ENCODE measurements around the gene TRABD2B. TPM values are rescaled to one million over a fixed set of nuclear protein-coding genes. Genes with fewer than 3 reads are reported as not detected.

The TRABD2B gene
- polyA plus RNA-seq, 1 experiment, result not detected

DNA sequence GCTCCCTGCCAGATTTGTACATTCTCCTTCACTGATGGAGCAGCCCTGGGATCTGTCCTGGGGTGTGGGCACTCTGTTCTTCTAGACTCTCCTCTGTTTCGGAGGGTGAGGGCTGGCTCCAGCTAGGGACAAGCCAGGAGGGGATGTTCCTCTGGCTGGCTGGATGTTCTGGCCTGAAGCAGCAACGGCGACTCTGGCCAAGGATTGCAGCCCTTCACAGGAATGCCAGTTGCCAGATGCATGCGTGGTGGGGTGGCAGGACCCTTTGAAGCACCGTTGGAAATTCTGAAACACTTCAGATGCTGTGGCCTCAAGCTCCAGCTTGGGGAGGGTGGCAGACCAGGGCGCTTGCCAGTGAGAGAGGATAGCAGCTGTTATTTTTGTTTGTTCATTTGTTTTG, 210.9 kb downstream of the TRABD2B start:
- H3K27me3 ChIP-seq (ENCODE audit: control insufficient read depth, insufficient read depth, low read length), result no peaks in the 10 kb centered on the region
- TF ChIP-seq, protein P1, sequence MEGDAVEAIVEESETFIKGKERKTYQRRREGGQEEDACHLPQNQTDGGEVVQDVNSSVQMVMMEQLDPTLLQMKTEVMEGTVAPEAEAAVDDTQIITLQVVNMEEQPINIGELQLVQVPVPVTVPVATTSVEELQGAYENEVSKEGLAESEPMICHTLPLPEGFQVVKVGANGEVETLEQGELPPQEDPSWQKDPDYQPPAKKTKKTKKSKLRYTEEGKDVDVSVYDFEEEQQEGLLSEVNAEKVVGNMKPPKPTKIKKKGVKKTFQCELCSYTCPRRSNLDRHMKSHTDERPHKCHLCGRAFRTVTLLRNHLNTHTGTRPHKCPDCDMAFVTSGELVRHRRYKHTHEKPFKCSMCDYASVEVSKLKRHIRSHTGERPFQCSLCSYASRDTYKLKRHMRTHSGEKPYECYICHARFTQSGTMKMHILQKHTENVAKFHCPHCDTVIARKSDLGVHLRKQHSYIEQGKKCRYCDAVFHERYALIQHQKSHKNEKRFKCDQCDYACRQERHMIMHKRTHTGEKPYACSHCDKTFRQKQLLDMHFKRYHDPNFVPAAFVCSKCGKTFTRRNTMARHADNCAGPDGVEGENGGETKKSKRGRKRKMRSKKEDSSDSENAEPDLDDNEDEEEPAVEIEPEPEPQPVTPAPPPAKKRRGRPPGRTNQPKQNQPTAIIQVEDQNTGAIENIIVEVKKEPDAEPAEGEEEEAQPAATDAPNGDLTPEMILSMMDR (IDR thresholded peaks at IDR 0.05; ENCODE audit: low read depth, low read length), result no peak
- ChIA-PET CTCF (interaction anchor here (0.6 kb wide), 1 partner anchor 55 kb away, joined by 3 read pairs; no protein-coding TSS in a partner anchor), POLR2A (no interaction called here)
- H3K4me3 ChIP-seq (ENCODE audit: low read depth, low read length), result no peak overlapping the region
- no peaks in the 10 kb centered on the region for H3K9me3 ChIP-seq (ENCODE audit: control insufficient read depth, insufficient read depth, low read length)
- no peak for DNase-seq (ENCODE audit: low read depth, low spot score)
- no peak overlapping the region for H3K27ac ChIP-seq (ENCODE audit: low read depth, low read length)

DNA sequence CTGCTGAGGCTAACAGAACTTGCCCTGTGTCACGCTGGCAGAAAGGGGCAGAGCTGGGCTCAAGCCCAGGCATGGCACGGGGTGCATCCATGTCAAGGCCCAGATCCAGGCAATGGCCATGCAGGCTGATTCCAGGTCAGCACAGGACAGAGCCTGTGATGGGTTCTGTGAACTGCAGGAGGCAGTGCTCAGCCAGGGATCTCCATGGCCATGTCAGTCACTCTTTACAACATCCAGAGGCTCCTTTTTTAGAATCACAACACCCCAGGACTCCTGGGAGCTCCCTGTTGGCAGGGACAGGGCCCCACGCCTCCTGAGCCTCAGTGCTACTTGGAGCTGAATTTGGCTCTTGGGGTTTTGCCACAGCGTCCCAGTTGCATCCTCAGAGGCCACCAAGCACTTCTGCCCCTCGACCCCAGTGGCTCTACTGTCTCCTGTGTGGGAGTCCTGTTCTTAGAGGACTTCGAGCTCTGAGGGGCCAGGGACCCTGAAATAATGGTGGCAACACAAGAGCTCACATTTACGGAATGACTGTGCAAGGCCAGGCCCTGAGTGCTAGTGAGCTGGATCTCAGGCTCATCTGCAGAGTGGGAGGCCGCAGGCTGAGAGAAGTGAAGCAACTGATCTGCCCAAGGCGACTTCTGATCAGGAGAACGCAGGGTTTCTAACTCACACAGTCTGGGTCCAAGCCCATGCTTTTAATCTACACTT, 211.5 kb downstream of the TRABD2B start:
- TF ChIP-seq, protein P1 (IDR thresholded peaks at IDR 0.05; ENCODE audit: low read depth, low read length), result no peak
- CTCF ChIA-PET, result interaction anchor here (0.6 kb wide), 1 partner anchor 56 kb away, joined by 3 read pairs; no protein-coding TSS in a partner anchor

DNA sequence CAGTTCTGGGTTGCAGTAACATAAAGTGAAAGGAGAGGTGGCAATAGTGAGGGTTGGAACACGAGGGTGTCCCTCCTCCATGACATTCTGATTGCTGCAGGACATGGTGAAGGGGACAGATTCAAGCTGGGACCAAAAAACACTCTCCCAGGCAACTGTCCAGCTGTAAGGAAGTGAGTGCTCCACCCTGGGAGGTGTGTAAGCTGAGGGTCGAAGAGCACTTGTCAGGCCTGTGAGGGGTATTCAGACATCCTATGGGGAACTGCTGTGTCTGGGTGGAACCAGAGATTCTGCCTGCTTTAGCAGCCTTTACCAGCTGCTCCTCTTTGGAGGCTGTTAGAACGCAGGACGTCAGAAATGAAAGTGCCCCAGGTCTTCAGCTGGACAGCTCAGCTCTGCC, 212.1 kb downstream of the TRABD2B start:
- CTCF ChIA-PET, result no interaction called here
- TF ChIP-seq, protein P1 (IDR thresholded peaks at IDR 0.05; ENCODE audit: low read depth, low read length), result no peak
- no peak overlapping the region for H3K4me3 ChIP-seq (ENCODE audit: low read depth, low read length)
- no peak for DNase-seq (ENCODE audit: low read depth, low spot score)
- no peak overlapping the region for H3K27ac ChIP-seq (ENCODE audit: low read depth, low read length)
- POLR2A ChIA-PET, result no interaction called here
- no peaks in the 10 kb centered on the region for H3K9me3 ChIP-seq (ENCODE audit: control insufficient read depth, insufficient read depth, low read length)
- H3K27me3 ChIP-seq (ENCODE audit: control insufficient read depth, insufficient read depth, low read length), result no peaks in the 10 kb centered on the region

More for the DNA sequence above, 211.5 kb downstream of the TRABD2B start:
- POLR2A ChIA-PET, result no interaction called here
- no peak for DNase-seq (ENCODE audit: low read depth, low spot score)
- Histone ChIP-seq H3K9me3 (ENCODE audit: control insufficient read depth, insufficient read depth, low read length) (no peaks in the 10 kb centered on the region), H3K27ac (ENCODE audit: low read depth, low read length) (no peak overlapping the region), H3K27me3 (ENCODE audit: control insufficient read depth, insufficient read depth, low read length) (no peaks in the 10 kb centered on the region), H3K4me3 (ENCODE audit: low read depth, low read length) (no peak overlapping the region)

DNA sequence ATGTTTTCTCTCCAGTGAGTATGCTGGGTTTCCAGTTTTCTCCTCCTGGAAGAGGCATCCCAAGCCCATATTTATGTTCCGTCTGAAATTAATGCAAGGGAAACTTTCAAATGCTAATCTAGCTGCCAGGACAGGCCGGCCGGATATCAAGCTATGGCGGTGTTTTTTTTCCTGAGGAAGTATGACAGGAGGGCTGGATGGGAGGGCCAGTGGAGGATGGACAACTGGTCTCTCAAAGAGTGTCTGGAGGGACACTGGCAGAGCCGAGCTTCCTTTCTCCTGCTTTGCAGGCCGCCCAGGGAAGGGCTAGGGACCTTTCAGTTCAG, 212.7 kb downstream of the TRABD2B start:
- no peak overlapping the region for H3K27ac ChIP-seq (ENCODE audit: low read depth, low read length)
- no peak for DNase-seq (ENCODE audit: low read depth, low spot score)
- ChIA-PET CTCF (no interaction called here), POLR2A (no interaction called here)
- H3K4me3 ChIP-seq (ENCODE audit: low read depth, low read length), result no peak overlapping the region
- TF ChIP-seq, protein P1 (IDR thresholded peaks at IDR 0.05; ENCODE audit: low read depth, low read length), result no peak
- H3K9me3 ChIP-seq (ENCODE audit: control insufficient read depth, insufficient read depth, low read length), result no peaks in the 10 kb centered on the region
- H3K27me3 ChIP-seq (ENCODE audit: control insufficient read depth, insufficient read depth, low read length), result no peaks in the 10 kb centered on the region

DNA sequence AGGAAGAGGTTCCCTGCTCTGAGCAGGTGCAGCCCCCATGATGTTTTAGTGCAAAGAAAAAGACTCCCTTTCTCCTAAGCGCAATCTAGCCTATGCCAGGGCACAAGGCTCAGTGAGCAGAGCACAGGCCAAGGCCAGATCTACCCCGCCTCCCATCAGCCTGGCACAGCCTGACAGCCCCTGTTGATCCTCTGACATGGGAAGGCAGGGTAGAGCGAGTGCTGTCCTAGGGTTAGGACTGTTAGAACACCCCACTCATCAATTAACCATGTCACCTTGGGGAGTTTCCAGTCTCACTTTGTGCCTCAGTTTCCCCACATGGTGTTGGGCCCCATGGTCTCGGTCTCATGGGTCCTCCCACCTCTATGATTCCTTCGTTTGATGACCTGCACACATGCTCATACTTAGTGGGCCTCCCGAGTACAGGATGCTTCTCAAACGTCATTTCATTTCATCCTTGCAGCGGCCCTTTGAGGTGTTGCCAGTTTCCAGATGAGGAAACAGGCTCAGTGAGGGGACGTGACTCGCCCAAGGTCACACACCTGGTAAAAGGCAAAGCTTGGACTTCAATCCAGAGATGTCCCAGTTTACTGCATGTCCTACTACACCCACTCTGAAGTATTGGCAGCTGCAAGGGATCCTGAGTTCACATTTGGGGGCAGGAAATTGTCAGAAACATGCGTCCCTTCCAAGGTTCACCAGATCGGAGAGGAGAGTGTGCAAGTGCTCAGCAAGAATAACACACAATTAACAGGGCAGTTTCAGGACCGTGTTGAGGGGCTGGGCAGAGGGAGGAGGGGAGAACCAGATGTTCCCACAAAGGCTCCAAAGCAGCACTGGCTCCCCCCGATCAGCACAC, 213.3 kb downstream of the TRABD2B start:
- TF ChIP-seq, protein P1 (IDR thresholded peaks at IDR 0.05; ENCODE audit: low read depth, low read length), result no peak
- no peak overlapping the region for H3K27ac ChIP-seq (ENCODE audit: low read depth, low read length)
- no peaks in the 10 kb centered on the region for H3K9me3 ChIP-seq (ENCODE audit: control insufficient read depth, insufficient read depth, low read length)
- CTCF ChIA-PET, result no interaction called here
- POLR2A ChIA-PET, result no interaction called here
- no peak overlapping the region for H3K4me3 ChIP-seq (ENCODE audit: low read depth, low read length)
- no peaks in the 10 kb centered on the region for H3K27me3 ChIP-seq (ENCODE audit: control insufficient read depth, insufficient read depth, low read length)
- DNase-seq (ENCODE audit: low read depth, low spot score), result no peak

Measured in AG04450 (cell line).